Stimulated activated CD8-positive, alpha-beta memory T cell treated with anti-CD3 and anti-CD28 coated beads, Interleukin-4, amount 100 ng/mL, for 1 hour (primary cell): ENCODE results near the gene TP53I11.

ENCODE experiments used
- DNase-seq, 2 donors: peaks; one replicate each; pipeline ENCODE4 v3.0.0-alpha.2; 2020; ENCODE audit warnings: low read depth in 2 of 2, low spot score in 1 of 2

The TP53I11 gene

DNA sequence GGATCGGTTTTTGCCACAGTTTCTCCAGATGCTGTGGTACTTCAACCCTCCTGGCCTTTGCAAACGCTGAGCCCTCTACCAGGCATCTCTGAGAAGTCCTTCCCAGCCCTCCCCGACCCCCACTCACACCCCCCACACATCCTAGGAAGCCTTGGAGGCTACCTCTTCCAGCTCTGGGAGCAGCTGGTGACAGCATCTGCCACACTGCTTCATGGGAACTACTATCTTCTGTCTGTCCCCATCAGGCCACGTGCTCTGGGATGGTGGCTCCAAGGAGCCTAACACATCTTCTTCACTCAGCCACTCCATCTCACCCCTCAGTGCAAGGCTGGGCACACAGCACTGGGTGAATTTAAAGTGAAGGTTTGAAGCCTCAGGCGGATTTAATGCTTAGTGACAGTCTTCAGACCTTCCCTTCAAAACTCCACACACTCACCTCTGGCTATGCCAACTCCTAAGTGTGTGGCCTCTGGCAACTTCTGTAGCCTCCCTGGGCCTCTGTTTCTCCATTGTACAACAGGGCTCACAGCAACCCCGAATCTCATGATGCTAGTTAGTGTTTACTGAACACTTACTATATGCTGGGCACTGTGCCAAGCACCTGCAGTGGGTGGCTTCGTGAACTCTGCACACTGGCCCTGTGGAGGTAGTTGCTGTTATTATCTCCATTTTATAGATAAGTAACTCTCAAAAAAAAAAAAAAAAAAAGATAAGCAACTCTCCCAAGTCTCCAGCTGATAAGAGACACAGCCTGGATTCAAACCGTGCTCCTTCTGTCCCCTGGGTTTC, 7.3 kb upstream of the TP53I11 start:
- DNase-seq = no peak

DNA sequence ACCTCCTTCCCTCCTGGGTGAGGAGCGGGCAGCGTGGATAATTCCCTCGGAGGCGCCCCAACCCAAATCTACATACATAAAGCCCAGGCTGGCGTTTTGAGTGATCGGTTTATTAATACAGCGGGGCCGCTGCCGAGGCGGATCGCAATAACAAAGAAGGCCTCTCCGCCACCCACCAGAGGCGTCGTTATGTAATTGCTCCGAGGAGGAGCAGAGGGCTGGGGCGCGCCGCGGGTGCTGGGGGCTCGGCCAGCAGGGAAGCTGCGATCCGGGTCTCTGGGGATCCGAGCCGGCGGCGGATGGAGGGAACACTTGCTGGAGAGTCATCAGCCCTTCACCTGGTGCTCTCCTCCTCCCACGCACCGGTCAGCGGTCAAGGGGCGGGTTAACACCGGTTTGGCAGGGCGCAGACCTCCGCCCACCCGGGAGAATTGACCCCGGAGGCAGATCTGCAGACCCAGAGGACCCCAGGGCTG, 6.4 kb upstream of the TP53I11 start:
- no peak for DNase-seq

DNA sequence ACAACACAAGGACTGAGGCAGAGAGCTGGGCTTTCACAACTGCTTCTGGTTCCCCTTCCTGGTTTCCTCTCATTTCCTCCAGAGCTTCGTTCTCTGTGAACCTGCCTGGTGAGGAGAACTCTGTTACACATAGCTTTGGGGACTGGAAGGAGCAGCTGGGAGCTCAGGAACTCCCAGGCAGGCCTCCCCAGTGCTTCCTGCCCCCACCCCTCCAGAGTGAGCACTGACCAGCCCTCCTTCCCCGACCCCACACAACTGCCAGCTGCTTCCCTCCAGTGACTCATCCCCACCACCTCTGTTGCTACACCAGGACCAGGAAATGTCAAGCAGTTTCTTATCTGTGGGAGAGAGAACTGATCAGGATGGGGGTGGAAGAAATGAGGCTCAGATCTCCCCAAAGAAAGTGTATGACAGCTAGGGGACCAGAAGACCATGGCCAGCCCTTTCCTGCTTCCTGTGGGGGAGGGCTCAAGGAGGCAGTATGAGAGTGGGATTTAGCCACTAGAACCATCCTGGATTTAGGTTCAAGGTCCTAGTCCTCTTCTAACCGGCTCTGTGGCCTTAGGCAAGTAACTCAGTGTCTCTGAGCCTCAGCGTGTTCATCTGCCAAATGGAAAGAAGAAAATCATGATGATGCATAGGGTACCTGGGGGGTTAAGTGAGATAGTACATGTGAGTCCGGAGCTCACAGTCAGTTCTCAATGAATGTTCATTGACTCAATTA, 4.5 kb upstream of the TP53I11 start:
- no peak for DNase-seq

GRCh38 chr11:44954051-44954906, 3.6 kb upstream of the TP53I11 start:
- DNase-seq = no peak

DNA sequence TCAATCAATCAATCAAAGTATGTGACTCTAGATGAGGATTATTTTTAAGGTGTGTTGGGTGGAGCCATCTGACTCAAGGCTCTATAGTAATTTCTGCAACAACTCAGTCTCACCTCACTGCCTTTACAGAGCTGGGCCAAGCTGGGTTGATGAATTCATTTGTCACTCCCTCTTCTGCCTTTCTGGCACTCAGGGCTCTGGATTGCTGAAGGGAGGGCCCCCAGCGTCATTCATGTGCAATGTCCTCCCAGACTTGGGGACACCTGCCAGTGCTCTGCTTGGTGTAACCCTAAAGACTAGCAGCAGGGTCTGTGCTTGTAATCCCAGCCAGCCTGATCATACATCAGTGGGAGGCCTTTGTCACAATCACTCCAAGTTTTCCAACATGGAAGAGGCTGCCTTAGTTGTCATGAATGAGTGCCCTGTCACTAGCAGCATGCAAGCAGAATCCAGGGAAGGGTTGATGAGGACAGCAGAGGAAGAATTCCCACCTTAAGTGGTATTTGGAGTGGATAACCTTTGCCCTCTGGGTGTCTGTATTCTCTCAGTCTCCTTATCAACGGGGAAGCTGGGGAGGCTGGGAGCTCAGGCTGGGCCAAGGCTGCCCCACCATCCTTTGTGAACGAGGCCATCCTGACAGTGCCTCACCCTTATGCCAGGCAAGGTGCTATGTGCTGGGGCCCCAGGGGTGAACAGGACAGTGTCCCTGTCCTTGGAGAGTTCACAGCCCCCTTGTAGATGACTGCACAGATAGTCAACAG, 2.0 kb upstream of the TP53I11 start:
- DNase-seq = no peak

GRCh38 chr11:44952082-44952481, 1.4 kb upstream of the TP53I11 start:
- DNase-seq = no peak

- DNase-seq = no peak
Observed at GRCh38 chr11:44950031-44950624, 555 bp downstream of the TP53I11 start.

GRCh38 chr11:44949160-44950030, 1.3 kb downstream of the TP53I11 start:
- no peak for DNase-seq

- DNase-seq = no peak
Observed at GRCh38 chr11:44948155-44948554, 2.5 kb downstream of the TP53I11 start.

GRCh38 chr11:44947114-44947513, 3.6 kb downstream of the TP53I11 start:
- no peak for DNase-seq

DNA sequence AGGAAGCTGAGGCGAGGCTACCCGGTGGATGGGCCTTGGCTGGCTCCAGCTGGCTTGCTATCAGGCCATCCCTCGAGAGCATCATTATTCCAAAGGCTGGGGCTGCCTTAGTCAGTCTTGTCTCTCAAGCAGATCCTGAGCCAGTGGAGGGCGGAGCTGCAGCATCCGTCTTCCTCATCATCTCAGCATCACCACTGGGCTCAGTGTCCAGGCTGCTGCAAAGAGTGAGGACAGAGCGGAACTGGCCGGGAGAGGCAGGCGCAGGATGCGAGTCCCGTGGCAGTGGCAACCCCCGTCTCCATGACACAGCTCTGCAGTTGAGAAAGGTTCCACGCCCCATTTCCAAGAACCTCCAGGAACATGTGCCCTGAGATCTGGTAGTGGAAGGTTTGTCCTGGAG, 4.4 kb downstream of the TP53I11 start:
- DNase-seq = no peak

- DNase-seq = no peak
Observed at GRCh38 chr11:44945666-44946065, 5.0 kb downstream of the TP53I11 start.

GRCh38 chr11:44944853-44945235, 5.8 kb downstream of the TP53I11 start:
- no peak for DNase-seq

GRCh38 chr11:44944181-44944852, 6.4 kb downstream of the TP53I11 start:
- no peak for DNase-seq

DNA sequence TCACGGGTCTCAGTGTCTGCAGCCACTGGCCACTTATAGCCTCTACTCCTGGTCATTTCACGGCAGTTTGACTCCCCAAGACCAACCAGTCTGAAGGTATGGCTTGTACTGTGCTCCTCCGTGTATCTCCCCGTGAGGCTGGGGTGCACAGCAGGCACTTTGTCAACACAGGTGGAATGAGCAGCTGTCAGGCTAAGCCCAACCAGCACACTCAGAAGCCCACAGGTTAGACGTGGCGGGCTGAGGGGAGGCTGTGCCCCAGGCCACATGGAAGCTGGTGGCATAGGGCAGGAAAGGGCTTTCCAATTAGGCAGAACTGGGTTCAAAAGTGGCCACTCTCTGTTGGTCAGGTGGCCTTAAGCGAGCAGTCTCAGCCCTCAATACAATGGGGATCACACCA, 7.0 kb downstream of the TP53I11 start:
- no peak for DNase-seq

DNA sequence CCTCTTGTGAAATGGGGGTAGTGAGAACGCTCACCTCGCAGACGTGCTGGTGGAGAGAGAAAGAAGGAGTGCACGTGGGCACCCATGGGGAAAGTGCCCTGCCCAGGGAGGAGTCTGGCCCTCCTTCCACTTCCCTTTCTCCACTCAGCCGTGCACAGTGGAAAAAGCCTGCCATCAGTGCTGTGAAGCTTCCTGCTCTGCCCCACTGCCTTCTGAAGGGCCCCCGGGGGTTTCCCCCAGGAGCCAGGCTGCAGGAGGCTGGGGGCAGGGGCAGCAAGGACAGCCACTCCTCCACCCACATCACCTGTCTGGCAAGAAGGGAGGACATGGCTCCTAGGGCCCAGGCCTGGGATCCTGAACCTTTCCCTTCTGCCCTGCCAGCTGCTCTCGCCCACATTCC, 7.6 kb downstream of the TP53I11 start:
- no peak for DNase-seq

GRCh38 chr11:44942029-44942955, 8.4 kb downstream of the TP53I11 start:
- DNase-seq = no peak
